Endodermal cell (in vitro differentiated cells): ENCODE data around the gene RIPOR2. TPM values are rescaled to one million over a fixed set of nuclear protein-coding genes. Genes with fewer than 3 reads are reported as not detected.

ENCODE experiments used
- DNase-seq: peaks from one replicate; pipeline ENCODE4 v3.0.0-alpha.2; 2017
- H3K27ac ChIP-seq: 2 replicates; pipeline ENCODE4 v1.5.1; 2013; ENCODE audit warnings: mild to moderate bottlenecking, low read depth, low read length, moderate library complexity
- H3K27me3 ChIP-seq: 2 replicates; pipeline ENCODE4 v1.6.1; 2013; ENCODE audit warnings: mild to moderate bottlenecking, low read length, moderate library complexity; ENCODE audit not compliant: insufficient read depth, control insufficient read depth, poor library complexity, severe bottlenecking
- H3K36me3 ChIP-seq: 2 replicates; pipeline ENCODE4 v1.7.0; 2013; ENCODE audit warnings: mild to moderate bottlenecking, low read length, moderate library complexity; ENCODE audit not compliant: control insufficient read depth, insufficient read depth
- H3K4me1 ChIP-seq: one replicate; pipeline ENCODE4 v1.7.0; 2013; ENCODE audit warnings: low read length; ENCODE audit not compliant: control insufficient read depth, insufficient read depth
- H3K4me3 ChIP-seq: 2 replicates; pipeline ENCODE4 v1.5.1; 2013; ENCODE audit warnings: mild to moderate bottlenecking, low read length, moderate library complexity
- H3K9ac ChIP-seq: 2 replicates; pipeline ENCODE4 v1.6.1; 2013; ENCODE audit warnings: mild to moderate bottlenecking, low read length, moderate library complexity; ENCODE audit not compliant: poor library complexity, severe bottlenecking; ENCODE audit errors: extremely low read depth
- H3K9me3 ChIP-seq: 2 replicates; pipeline ENCODE4 v1.6.1; 2013; ENCODE audit warnings: mild to moderate bottlenecking, low read length, moderate library complexity; ENCODE audit not compliant: control insufficient read depth
- H3K27ac Mint-ChIP-seq: 2 replicates; pipeline ENCODE4 v1.8.0; 2020; ENCODE audit warnings: mixed read lengths
- H3K27me3 Mint-ChIP-seq: 2 replicates; pipeline ENCODE4 v1.8.0; 2021; ENCODE audit warnings: mild to moderate bottlenecking, mixed read lengths; ENCODE audit not compliant: insufficient read depth
- H3K36me3 Mint-ChIP-seq: 2 replicates; pipeline ENCODE4 v1.8.0; 2020; ENCODE audit warnings: low read depth, mixed read lengths
- H3K4me1 Mint-ChIP-seq: 2 replicates; pipeline ENCODE4 v1.8.0; 2020; ENCODE audit warnings: mixed read lengths
- H3K4me3 Mint-ChIP-seq: 2 replicates; pipeline ENCODE4 v1.8.0; 2020; ENCODE audit warnings: mild to moderate bottlenecking, moderate library complexity, mixed read lengths
- H3K9me3 Mint-ChIP-seq: 2 replicates; pipeline ENCODE4 v1.8.0; 2020; ENCODE audit warnings: mild to moderate bottlenecking, mixed read lengths
- WGBS, 2 experiments: methylation state at CpG; one replicate each; pipeline versions ENCODE4 v1.1.5 to v1.1.7; 2013; ENCODE audit warnings: missing lambda C conversion rate in 2 of 2, mixed read lengths in 1 of 2; ENCODE audit not compliant: insufficient coverage in 1 of 2, insufficient read length in 1 of 2; 5-methylcytosine and 5-hydroxymethylcytosine counted together
- total RNA-seq, 2 donors: library from RNA; stranded (reverse); fragmentation: NEBNext Ultra II Directional in 1 of 2; extraction: Animal tissue kit (Norgen Biotek cat#: 25700) in 1 of 2; gene quantifications; 2 replicates in 1 of 2; 3 replicates in 1 of 2; pipeline ENCODE4 v1.2.1, GENCODE V29; 2021
- TF ChIP-seq, protein P1 (sequence below): fragments of 200-600 bp; sonication (generic); conservative IDR thresholded peaks from 2 replicates; pipeline ENCODE4 v1.5.0; 2021; ENCODE audit warnings: antibody characterized with exemption, mild to moderate bottlenecking

Gene RIPOR2
- total RNA-seq, 2 donors from 2014 or later, result 9.3 to 10.4 TPM

DNA sequence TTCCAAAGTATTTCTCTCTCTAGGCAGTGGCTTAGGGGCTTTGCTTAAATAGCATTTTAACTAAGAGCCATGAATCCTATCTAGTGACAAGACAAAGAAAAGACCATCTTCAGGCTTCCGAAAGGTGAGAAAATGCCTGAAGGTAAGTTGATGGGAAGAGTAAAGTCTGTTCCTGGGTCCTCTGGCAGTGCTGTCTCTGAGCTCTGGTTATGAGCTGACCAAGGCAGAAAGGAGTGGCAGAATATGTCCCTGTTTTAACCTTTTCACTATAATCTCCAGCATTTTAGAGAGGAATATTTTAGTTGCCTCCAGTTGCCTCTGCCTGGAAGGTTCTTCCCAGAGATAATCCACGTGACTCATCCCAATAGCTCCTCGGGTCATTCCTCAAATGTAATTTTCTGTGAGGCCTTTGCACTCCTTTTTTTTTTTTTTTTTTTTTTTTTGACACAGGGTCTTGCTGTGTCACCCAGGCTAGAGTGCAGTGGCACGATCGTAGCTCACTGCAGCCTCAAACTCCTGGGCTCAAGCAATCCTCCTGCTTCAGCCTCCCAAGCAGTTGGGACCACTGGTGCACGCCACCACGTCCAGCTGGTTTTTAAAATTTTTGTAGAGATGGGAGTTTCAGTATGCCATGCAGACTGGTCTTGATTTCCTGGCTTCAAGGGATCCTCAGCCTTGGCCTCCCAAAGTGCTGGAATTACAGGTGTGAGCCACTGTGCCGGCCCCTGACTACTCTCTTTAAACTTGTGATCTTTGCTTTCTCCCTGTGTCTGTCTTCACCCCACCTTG lies 133.3 kb downstream of the RIPOR2 start:
- no peaks in the 10 kb centered on the region for H3K9me3 ChIP-seq
- no peak overlapping the region for H3K9ac ChIP-seq
- Mint-ChIP-seq H3K27ac (peak overlapping the region; percentile 39), H3K36me3 (no peaks in the 10 kb centered on the region), H3K27me3 (no peaks in the 10 kb centered on the region), H3K9me3 (no peaks in the 10 kb centered on the region), H3K4me3 (no peak overlapping the region), H3K4me1 (peaks cover 12% of the 10 kb centered on the region)
- WGBS, 2 experiments, result 84 to 87% methylated on average over 4 to 8 of the region's 8 CpGs
- peak; percentile 44 for DNase-seq
- H3K27ac ChIP-seq, result no peak overlapping the region
- H3K36me3 ChIP-seq, result no peaks in the 10 kb centered on the region
- H3K4me1 ChIP-seq, result no peaks in the 10 kb centered on the region
- H3K4me3 ChIP-seq, result no peak overlapping the region
- H3K27me3 ChIP-seq, result no peaks in the 10 kb centered on the region
- TF ChIP-seq, protein P1, sequence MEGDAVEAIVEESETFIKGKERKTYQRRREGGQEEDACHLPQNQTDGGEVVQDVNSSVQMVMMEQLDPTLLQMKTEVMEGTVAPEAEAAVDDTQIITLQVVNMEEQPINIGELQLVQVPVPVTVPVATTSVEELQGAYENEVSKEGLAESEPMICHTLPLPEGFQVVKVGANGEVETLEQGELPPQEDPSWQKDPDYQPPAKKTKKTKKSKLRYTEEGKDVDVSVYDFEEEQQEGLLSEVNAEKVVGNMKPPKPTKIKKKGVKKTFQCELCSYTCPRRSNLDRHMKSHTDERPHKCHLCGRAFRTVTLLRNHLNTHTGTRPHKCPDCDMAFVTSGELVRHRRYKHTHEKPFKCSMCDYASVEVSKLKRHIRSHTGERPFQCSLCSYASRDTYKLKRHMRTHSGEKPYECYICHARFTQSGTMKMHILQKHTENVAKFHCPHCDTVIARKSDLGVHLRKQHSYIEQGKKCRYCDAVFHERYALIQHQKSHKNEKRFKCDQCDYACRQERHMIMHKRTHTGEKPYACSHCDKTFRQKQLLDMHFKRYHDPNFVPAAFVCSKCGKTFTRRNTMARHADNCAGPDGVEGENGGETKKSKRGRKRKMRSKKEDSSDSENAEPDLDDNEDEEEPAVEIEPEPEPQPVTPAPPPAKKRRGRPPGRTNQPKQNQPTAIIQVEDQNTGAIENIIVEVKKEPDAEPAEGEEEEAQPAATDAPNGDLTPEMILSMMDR, result no peak

DNA sequence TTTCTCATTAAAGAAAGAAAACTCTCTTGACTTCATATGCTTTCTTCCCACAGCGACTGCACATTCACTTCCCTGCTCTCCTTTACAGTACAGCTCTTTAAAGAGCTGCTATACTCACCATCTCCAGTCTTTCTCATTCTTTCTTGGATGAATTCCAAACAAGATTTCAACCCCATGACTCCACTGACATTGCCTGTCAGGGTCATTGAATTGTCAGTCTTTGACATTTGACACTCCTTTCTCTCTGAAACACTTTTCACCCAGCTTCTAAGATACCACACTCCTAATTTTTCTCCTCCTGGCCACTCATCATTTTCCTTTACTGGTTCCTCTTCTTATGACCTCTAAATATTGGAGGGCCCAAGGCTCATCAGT lies 136.2 kb downstream of the RIPOR2 start:
- no peaks in the 10 kb centered on the region for H3K4me1 ChIP-seq
- no peaks in the 10 kb centered on the region for H3K36me3 Mint-ChIP-seq
- H3K9me3 ChIP-seq, result no peaks in the 10 kb centered on the region
- no peak overlapping the region for H3K27ac Mint-ChIP-seq
- no peak overlapping the region for H3K9ac ChIP-seq
- no peak overlapping the region for H3K4me3 ChIP-seq
- no peaks in the 10 kb centered on the region for H3K36me3 ChIP-seq
- no peak overlapping the region for H3K4me3 Mint-ChIP-seq
- no peaks in the 10 kb centered on the region for H3K27me3 ChIP-seq
- H3K27ac ChIP-seq, result no peak overlapping the region
- WGBS, 2 experiments, result 83% methylated on average over 1 of the region's 1 CpG; no CpG with 5 or more reads in 1 of the 2 experiments
- no peak for DNase-seq
- H3K4me1 Mint-ChIP-seq, result peaks cover 14% of the 10 kb centered on the region
- H3K27me3 Mint-ChIP-seq, result no peaks in the 10 kb centered on the region
- H3K9me3 Mint-ChIP-seq, result no peaks in the 10 kb centered on the region
- TF ChIP-seq, protein P1, result no peak

DNA sequence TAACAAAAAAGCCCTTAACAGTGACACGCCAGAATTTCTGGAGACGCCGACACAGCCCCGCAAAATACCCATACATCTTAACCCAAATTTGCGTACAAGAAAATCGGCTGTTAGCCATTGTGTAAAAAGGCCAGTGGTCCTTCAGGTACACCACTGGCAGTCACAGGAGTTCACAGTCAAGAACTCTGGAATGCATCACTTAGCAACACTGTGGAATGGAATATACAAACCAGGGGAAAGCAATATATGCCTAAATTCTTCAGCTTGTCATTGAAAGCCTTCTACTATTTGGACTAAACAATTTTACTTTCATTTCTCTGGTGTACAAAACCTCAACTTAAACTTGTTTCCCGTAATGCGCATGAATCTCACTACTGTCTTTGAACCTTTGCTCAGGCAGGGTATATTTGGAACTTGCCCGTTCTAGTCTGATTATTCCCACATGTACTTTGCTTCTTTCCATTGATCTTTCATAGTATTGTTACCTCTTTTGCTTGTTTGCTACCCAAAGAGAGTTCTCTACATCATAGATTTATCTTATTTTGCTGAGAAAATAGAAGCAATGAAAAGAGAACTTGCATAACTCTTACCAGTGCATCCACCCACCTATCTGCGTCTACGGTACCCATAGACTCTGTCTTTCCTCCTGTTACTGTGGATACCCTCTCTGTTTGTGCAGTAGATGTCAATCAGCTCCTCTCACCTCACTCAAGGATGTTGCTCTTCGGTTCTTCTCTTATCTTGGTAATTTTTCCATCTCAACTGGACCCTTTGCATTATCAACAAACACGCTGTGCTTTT lies 136.8 kb downstream of the RIPOR2 start, which contains the start of gene ARMH2:
ARMH2 (minus strand) TSS at position 178 of the 801 bp plus-strand sequence; CDS start at position 118, 60 bp downstream.
- Histone ChIP-seq H3K27me3 (no peaks in the 10 kb centered on the region), H3K4me1 (no peaks in the 10 kb centered on the region), H3K9ac (no peak within 1 kb of the TSS), H3K4me3 (no peak within 1 kb of the TSS), H3K9me3 (no peaks in the 10 kb centered on the region), H3K27ac (no peak within 1 kb of the TSS), H3K36me3 (no peaks in the 10 kb centered on the region)
- peaks cover 14% of the 10 kb centered on the region for H3K4me1 Mint-ChIP-seq
- H3K36me3 Mint-ChIP-seq, result no peaks in the 10 kb centered on the region
- no peaks in the 10 kb centered on the region for H3K9me3 Mint-ChIP-seq
- TF ChIP-seq, protein P1, result no peak
- H3K27me3 Mint-ChIP-seq, result no peaks in the 10 kb centered on the region
- no peak within 1 kb of the TSS for H3K4me3 Mint-ChIP-seq
- no peak within 1 kb of the TSS for H3K27ac Mint-ChIP-seq
- DNase-seq, result no peak
- 89 to 95% methylated on average over 10 to 13 of the region's 13 CpGs for WGBS, 2 experiments
